Fibroblast of skin of scalp (primary cell): Measurements from ENCODE around the gene PITPNC1.
"Not testable (repeated sequence)": the region's sequence is repeated elsewhere in the genome, so short reads cannot be mapped to it uniquely, and the experiment has no call there.

Experiments
- DNase-seq: peaks from one replicate; pipeline ENCODE4 v3.0.0-alpha.2; 2013

The PITPNC1 gene

GRCh38 chr17:67466251-67466796 is 89.2 kb downstream of the PITPNC1 start:
- no peak for DNase-seq

DNA sequence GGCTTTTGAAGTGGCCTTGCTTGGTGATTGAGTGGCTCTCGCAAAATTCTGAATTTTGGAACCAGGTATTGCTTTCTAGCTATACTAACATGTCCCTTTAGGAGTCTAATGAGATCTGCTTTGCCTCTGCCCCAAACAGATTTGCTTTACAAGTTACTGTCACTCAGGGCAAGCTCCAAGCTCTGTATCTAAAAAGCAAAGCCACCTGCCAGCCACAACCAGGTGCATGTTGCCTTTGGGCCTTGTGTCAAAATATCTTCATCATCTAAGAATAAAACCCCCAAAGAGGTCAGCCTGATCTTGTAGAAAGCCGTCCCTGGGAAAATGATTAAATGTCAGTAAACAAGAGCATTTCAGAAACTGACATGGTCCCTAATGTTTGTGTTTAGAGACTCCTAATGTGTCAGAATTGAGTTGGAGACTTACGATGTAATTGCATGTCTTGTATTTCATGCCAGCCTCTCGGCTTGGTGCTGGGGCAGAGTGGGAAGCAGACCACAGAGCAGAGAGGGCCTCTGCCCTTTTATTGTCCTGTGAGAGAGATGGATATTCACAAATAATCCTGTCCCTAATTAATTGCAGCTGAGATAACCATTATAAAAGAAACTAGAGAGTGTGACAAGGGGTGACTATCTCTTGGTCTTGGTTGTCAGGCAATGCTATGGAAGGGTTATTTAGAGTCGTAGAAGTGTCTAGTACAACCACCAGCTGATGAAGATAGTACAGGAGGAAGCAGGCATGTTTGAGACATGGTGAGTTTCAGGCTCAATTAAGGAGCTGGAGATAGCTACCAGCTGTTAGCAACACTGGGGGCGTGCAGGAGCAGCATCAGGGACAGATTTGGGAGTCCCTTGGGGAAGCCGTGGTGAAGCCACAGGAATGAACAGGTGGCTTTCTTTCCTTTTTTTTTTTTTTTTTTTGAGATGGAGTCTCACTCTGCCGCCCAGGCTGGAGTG is 90.7 kb downstream of the PITPNC1 start:
- peak; percentile 7 for DNase-seq

DNA sequence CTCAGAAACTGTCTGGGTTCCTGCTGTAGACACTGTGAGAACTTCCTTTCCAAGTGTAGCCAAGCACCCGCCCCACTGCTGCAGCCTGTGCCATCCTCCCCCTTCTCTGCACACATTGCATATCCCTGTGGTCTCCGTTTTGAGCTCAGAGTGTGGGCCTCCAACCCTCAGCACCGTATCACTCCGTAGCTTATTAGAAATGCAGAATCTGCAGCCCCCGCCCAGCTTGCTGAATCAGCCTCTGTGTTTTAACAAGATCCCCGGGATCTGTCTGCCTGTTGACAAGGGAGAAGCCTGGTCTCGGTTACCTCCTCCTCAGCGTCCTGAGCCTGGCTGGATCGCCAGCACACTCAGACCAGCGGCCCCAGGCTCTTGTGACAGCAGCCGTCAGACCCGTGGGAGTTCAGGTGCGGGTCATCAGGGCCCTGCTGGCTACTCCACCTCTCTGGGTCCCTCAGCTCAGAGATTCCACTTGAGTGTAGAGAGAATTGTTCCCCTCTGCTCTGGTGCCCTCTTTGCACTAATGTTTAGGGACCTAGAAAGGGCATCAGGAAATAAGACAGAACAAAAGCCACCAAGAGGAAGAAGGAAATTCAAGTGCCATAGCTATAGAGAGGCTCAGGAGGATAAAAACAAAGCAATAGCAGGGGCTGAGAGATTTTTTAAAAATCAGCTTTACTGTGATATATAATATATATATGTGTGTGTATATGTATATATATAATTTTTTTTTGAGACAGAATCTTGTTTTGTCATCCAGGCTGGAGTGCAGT is 92.3 kb downstream of the PITPNC1 start:
- DNase-seq, result peak; percentile 14

DNA sequence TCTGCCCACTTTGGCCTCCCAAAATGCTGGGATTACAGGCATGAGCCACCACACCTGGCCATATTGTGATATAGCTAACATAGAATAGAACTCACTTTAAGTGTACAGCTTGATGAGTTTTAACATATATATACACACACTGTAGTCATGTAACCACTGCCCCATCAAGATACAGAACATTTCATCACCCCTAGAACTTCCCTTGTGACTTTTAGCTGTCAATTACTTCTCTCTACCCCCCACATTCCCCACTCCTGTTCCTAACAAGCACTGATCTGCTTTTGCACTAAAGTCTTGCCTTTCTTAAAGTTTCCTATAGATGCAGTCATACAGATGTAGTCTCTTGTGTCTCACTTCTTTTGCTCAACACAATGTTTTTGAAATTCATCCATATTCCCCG is 93.1 kb downstream of the PITPNC1 start:
- DNase-seq, result no peak

DNA sequence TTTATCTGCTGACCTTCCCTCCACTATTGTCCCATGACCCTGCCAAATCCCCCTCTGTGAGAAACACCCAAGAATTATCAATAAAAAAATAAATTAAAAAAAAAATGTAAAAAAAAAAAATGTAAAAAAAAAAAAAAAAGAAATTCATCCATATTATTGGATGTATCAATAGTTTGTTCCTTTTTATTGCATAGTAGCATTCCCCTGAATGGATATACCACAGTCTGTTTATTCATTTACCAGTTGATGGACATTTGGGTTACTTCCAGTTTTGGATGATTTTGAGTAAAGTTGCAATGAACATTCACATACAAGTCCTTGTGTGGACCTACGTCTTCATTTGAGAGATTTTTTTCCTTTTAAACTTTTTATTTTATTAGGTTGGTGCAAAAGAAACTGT is 94.0 kb downstream of the PITPNC1 start:
- no peak for DNase-seq

- peak; percentile 20 for DNase-seq
Measured at GRCh38 chr17:67472606-67473005, 95.5 kb downstream of the PITPNC1 start.

GRCh38 chr17:67474081-67474661 is 97.1 kb downstream of the PITPNC1 start:
- DNase-seq, result peak; percentile 71

DNA sequence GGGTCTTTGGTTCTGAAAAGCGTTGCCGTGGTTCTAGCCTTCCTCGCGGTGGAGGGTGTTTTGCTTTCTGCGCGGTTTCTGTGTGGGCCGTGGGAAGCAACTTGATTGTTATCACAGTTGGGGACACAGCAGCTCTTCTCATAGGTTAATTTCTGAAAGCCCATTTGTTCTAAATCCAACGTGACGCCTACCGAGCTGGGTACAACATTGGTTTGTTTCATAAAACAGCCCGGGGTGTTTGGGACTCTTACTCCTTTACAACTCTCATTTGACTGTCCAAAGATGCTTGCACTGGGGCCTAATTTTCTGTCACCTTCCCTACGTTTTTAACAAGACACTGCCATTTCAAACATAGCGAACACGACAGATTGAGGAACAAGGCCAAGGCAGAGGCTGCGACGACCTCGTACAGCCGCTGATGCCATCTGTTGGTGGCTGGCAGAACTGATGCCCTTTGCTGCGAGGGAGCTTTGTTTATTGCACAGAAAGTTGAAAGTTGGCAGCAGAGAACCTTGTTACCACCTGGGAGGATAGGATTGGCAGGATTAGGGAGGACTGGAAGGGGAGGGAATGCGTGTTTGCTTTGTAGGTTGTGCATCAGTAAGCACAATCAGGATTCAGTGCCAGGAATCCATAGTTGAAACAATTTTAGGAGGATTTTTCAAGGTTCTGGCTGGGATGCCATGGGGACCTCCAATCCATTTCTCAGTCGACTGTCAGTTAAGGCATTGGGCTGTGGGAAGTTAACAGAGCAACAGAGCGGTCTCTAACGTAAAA is 98.3 kb downstream of the PITPNC1 start:
- peak; percentile 68 for DNase-seq

- no peak for DNase-seq
Measured at GRCh38 chr17:67476787-67477335, 99.8 kb downstream of the PITPNC1 start.

GRCh38 chr17:67477687-67478086 is 100.6 kb downstream of the PITPNC1 start:
- DNase-seq, result peak; percentile 26

GRCh38 chr17:67478401-67479041 is 101.4 kb downstream of the PITPNC1 start:
- no peak for DNase-seq

DNA sequence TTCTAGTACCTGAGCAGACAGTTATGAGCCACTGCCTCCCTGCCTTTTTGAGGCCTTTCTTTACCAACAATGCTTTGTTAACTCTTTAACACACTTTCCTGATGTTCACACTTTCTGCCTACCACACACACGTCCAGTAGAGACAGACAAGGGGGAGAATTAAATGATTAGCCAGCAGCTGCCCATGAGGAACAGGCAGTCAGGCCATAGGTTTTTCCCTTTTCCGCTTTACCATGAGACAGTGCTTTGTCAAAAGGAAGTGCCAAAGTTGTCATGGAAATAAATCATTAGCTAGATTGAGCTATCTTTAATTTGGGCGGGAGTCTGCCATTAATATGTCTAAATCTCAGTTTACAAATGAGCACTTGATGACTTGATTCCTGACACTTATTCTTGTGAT is 102.1 kb downstream of the PITPNC1 start:
- no peak for DNase-seq

- not testable (repeated sequence) for DNase-seq
Measured at GRCh38 chr17:67480959-67481358, 103.9 kb downstream of the PITPNC1 start.

DNA sequence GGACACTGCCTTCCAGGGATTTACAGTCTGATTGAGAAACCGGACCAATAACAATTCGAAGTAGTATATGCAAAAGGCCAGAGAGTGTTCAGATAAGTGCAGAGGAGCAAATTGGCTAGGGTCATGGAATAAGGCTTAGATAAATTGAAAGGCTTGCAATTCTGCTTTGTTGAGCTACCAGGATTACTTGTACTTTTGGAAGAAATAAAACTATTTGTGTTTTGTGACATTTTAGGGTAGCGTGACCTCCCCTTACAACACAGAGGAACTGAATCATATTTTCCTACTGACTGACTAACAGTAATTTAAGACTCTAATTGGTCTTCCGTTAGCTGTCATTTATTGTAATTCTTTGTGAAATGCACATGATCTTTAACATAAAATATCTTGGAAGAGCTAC is 104.7 kb downstream of the PITPNC1 start:
- no peak for DNase-seq

- no peak for DNase-seq
Measured at GRCh38 chr17:67482764-67483163, 105.7 kb downstream of the PITPNC1 start.

DNA sequence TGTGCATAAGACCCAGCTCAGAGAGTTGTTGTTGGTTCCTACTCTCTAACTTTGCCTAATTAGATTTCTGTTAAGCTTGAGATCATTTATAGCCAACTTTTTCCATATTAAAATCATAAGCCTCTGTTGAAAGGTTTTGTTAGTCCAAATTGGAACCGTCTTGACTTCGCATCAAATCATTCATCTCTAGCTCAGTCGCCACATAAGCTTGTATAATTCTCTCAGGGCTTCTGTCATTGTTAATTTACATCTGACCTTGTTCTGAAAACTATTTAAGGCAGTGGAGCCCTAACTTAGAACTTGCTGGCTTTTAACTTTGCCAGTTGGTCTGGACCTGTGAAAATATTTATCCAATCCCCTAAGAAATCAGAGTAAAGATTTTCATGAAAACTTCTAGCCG is 107.2 kb downstream of the PITPNC1 start:
- no peak for DNase-seq

GRCh38 chr17:67485666-67486065 is 108.6 kb downstream of the PITPNC1 start:
- no peak for DNase-seq

- DNase-seq, result no peak
Measured at GRCh38 chr17:67487506-67487905, 110.4 kb downstream of the PITPNC1 start.

DNA sequence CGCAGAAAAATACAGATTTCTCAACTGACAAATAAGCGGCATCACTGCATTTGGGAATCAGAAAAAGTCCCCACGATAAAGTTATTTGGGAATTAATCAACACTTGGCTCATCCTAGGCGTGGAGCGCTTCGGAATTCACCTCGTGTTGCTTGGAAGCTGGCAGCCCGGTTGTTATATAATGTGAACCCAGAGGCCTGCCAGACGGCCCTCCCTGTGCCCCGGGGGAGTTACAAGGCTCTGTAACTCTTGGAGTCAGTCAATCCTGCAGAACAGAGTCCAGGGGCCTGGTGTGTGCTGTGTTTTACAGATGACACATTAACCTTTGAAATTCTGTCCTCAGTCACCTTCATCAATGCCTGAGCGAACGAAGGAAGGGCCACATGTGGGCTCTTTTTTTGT is 111.1 kb downstream of the PITPNC1 start:
- DNase-seq, result no peak

GRCh38 chr17:67488768-67489167 is 111.7 kb downstream of the PITPNC1 start:
- no peak for DNase-seq

DNA sequence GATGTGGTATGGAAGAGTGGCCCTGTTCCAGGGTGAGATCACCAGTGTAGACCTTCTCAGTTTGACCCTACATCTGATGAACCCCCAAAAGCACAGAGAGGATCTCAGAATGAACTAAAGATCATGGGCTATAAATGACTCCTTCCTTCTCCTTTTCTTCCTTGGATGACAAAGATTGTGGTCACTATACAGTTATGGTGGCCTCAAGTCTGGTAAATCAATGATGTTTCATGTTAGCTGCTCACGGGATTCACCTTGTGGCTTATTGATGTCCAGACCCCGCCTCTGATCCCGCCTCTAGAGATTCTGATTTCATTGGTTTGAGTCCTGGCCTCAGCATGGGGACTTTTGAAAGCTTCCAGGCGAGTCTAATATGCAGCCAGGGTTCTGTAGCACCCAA is 112.2 kb downstream of the PITPNC1 start:
- no peak for DNase-seq
